ENCODE data around the gene TTC23L. TPM values are rescaled to one million over a fixed set of nuclear protein-coding genes. Genes with fewer than 3 reads are reported as not detected.

Gene TTC23L
- total and polyA plus RNA-seq, 2 of the 8 experiments (the other 6 are each of a cell fraction or from before 2014, with no cell fraction given), result 1.1 to 2.4 TPM

GRCh38 chr5:34838785-34839714, at the start of gene TTC23L (continued):
- TF ChIP-seq RXRA (IDR thresholded peaks at IDR 0.05; ENCODE audit: insufficient read depth, low read depth, low read length), result 0 out of 2 replicates have a peak, but pooled peaks have one; percentile 65
- no peak; a peak in 1 of 4 replicates for TF ChIP-seq CTCF (IDR thresholded peaks at IDR 0.05; ENCODE audit: control extremely low read depth in 1 of 3, insufficient read depth in 1 of 3, low read depth in 1 of 3, low read length in 3 of 3)
- no peak for TF ChIP-seq ZNF274 (IDR thresholded peaks at IDR 0.05; ENCODE audit: borderline replicate concordance, extremely low read depth, low read length)
- TF ChIP-seq CBX5 (IDR thresholded peaks at IDR 0.05; ENCODE audit: low read depth, low read length), result no peak
- TF ChIP-seq CEBPB (IDR thresholded peaks at IDR 0.05; ENCODE audit: low read depth, low read length), result no peak
- TF ChIP-seq TAF7 (optimal IDR thresholded peaks at IDR 0.05; ENCODE audit: borderline replicate concordance, low read depth, low read length), result peak; percentile 90
- no peak; the same call in 1 of the 2 replicates for TF ChIP-seq CHD2 (IDR thresholded peaks at IDR 0.05; ENCODE audit: low read length)
- no peak for TF ChIP-seq SUZ12 (IDR thresholded peaks at IDR 0.05; ENCODE audit: low read length)
- no peak for TF ChIP-seq SP4 (IDR thresholded peaks at IDR 0.05; ENCODE audit: low read length)
- 0 out of 2 replicates have a peak, but pooled peaks have one; percentile 22 for TF ChIP-seq SRF (IDR thresholded peaks at IDR 0.05; ENCODE audit: low read depth, low read length)

Data from H1 (cell line).